Esophagus muscularis mucosa (tissue), 4 donors: ENCODE measurements around the gene THSD4. TPM values are rescaled to one million over a fixed set of nuclear protein-coding genes. Genes with fewer than 3 reads are reported as not detected.

Experiments
- DNase-seq: peaks from one replicate; pipeline ENCODE4 v3.0.0-alpha.2; 2017; ENCODE audit errors: extremely low spot score
- H3K27ac ChIP-seq, 4 donors: fragments of 200-600 bp; sonication (generic); replicated peaks in 1 of 4; 1 replicate in 3 of 4; 2 replicates in 1 of 4; pipeline ENCODE4 v1.5.1; 2016 to 2019; ENCODE audit warnings: mild to moderate bottlenecking in 1 of 4
- H3K27me3 ChIP-seq, 4 donors: fragments of 200-600 bp; sonication (generic); one replicate each; pipeline versions ENCODE4 v1.5.1 to v1.6.0; 2016 to 2019
- H3K36me3 ChIP-seq, 4 donors: fragments of 200-600 bp; sonication (generic); one replicate each; pipeline ENCODE4 v1.5.1; 2016 to 2019
- H3K4me1 ChIP-seq, 4 donors: fragments of 200-600 bp; sonication (generic); one replicate each; pipeline ENCODE4 v1.5.1; 2016 to 2019
- H3K4me3 ChIP-seq, 4 donors: fragments of 200-600 bp; sonication (generic); 1 replicate in 2 of 4; 2 replicates in 2 of 4; pipeline ENCODE4 v1.5.1; 2016 to 2019; ENCODE audit warnings: mild to moderate bottlenecking in 4 of 4, moderate library complexity in 1 of 4
- H3K9me3 ChIP-seq, 4 donors: fragments of 200-600 bp; sonication (generic); 1 replicate in 3 of 4; 2 replicates in 1 of 4; pipeline ENCODE4 v1.5.1; 2016 to 2019
- EP300 ChIP-seq: sonication (generic); formaldehyde crosslinking; IDR thresholded peaks from one replicate; pipeline ENCODE4 v1.6.1; 2017; ENCODE audit warnings: antibody characterized with exemption
- POLR2A ChIP-seq: fragments of 450-650 bp; IDR thresholded peaks from one replicate; pipeline ENCODE4 v1.6.1; 2017; ENCODE audit warnings: antibody characterized with exemption, moderate library complexity, mild to moderate bottlenecking, low read depth
- POLR2AphosphoS5 ChIP-seq, 2 donors: sonication (generic); formaldehyde crosslinking; IDR thresholded peaks; one replicate each; pipeline ENCODE4 v1.6.1; 2017; ENCODE audit warnings: antibody characterized with exemption in 2 of 2
- WGBS: methylation state at CpG from one replicate; pipeline ENCODE4 v1.1.5; 2018; 5-methylcytosine and 5-hydroxymethylcytosine counted together
- intact Hi-C: fragments of 100-400 bp; cut with DNase I; formaldehyde crosslinking; loops from one replicate; pipeline ENCODE4 v1.15.1; 2023
- total RNA-seq, 4 donors: library from RNA; depleted of rRNA; stranded (reverse); fragments of >200 nt; gene quantifications; one replicate each; pipeline versions ENCODE4 v1.1.0 to v1.2.1, GENCODE V29; 2016
- TF ChIP-seq, protein P1 (sequence below), 3 experiments: fragments of 200-600 bp in 2 of 3; fragments of 450-650 bp in 1 of 3; sonication (generic) in 2 of 3; IDR thresholded peaks; one replicate each; pipeline ENCODE4 v1.5.1; 2017 to 2019; ENCODE audit warnings: antibody characterized with exemption in 3 of 3, mild to moderate bottlenecking in 2 of 3, moderate library complexity in 1 of 3

The THSD4 gene
- total RNA-seq, 4 donors from 2014 or later, result 3.2 to 6.6 (median 5.6) TPM

DNA sequence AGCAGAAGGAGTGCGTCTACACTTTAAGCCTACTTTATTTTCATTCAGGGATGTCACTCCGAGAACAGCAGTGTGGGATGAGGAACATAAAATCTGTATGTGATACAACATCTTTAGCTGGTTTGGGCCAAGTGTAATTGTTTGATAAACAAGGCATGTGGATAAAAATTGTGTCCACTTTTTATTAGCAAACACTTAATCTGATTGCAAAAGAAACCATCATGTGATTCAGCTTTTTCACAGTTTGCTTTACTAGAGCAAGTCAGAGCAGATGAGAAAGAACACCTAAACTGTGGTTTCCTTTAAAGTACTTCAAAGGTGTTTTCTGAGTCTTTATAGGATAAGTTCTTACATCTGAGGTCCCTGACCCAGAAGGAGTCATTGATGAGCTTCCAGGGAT, 237.9 kb downstream of the THSD4 start:
- Histone ChIP-seq H3K9me3 (no peaks in the 10 kb centered on the region), H3K27ac (no peak overlapping the region), H3K36me3 (no peaks in the 10 kb centered on the region), H3K4me1 (peaks cover 32 to 54% (median 43%) of the 10 kb centered on the region in 4 donors), H3K27me3 (no peaks in the 10 kb centered on the region), H3K4me3 (no peak overlapping the region)
- TF ChIP-seq, protein P1, sequence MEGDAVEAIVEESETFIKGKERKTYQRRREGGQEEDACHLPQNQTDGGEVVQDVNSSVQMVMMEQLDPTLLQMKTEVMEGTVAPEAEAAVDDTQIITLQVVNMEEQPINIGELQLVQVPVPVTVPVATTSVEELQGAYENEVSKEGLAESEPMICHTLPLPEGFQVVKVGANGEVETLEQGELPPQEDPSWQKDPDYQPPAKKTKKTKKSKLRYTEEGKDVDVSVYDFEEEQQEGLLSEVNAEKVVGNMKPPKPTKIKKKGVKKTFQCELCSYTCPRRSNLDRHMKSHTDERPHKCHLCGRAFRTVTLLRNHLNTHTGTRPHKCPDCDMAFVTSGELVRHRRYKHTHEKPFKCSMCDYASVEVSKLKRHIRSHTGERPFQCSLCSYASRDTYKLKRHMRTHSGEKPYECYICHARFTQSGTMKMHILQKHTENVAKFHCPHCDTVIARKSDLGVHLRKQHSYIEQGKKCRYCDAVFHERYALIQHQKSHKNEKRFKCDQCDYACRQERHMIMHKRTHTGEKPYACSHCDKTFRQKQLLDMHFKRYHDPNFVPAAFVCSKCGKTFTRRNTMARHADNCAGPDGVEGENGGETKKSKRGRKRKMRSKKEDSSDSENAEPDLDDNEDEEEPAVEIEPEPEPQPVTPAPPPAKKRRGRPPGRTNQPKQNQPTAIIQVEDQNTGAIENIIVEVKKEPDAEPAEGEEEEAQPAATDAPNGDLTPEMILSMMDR (IDR thresholded peaks at IDR 0.05), result no peak
- TF ChIP-seq EP300 (no peak), POLR2A (no peak), POLR2AphosphoS5 (IDR thresholded peaks at IDR 0.05) (no peak)
- no peak for DNase-seq
- 94% methylated on average over 2 of the region's 2 CpGs for WGBS
- intact Hi-C loops, result no loop called here

DNA sequence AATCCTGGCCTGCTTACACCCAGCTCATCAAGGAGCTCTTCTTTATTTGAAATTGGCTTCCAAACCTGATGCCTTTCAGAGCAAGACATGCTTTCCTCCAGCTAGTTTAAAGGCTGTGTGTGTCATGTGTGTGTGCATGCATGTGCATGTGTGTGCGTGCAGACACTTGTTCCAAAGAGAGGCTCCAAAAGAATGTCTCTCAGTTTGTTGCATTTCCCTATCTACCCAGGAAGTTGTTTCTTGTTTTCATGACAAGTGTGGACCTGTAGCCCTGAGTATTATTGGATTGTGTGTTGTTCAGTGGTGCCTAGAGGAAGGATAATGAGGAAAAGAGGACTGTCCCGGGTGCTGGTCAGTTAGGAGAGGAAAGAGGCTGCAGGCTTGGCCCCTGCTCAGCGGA, 240.0 kb downstream of the THSD4 start:
- Histone ChIP-seq H3K4me3 (no peak overlapping the region), H3K27ac (no peak overlapping the region), H3K4me1 (peaks cover 18 to 34% (median 26%) of the 10 kb centered on the region in 4 donors), H3K9me3 (no peaks in the 10 kb centered on the region), H3K36me3 (no peaks in the 10 kb centered on the region), H3K27me3 (no peaks in the 10 kb centered on the region)
- WGBS, result 92% methylated on average over 3 of the region's 3 CpGs
- no peak for DNase-seq
- intact Hi-C loops, result no loop called here
- TF ChIP-seq POLR2AphosphoS5 (IDR thresholded peaks at IDR 0.05) (no peak), POLR2A (no peak), EP300 (no peak)
- TF ChIP-seq, protein P1 (IDR thresholded peaks at IDR 0.05), result no peak

DNA sequence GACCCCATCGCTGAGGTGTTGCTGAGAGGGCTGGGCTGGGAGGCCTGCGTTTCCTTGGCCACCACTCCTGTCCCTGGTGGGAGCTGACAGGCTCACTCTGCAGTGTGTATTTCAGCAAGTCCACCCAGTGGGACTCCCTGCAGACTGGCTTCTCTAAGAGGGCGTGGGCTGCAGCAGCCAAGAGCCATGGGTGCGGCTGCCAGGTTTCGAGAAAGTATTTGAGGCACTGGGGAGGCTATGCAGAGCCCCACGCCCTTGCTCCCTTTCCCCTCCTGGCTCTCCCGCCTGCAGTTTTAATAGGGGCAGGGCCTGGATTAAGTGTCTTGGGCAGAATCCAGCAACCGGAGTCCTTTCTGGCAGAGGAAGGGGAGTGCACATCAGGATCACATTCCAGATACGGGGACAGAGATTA, 242.1 kb downstream of the THSD4 start:
- peaks cover 11 to 20% (median 17%) of the 10 kb centered on the region in 4 donors for H3K4me1 ChIP-seq
- 31% methylated on average over 7 of the region's 9 CpGs for WGBS
- no peak overlapping the region for H3K4me3 ChIP-seq
- no peaks in the 10 kb centered on the region for H3K27me3 ChIP-seq
- no peak for DNase-seq
- H3K9me3 ChIP-seq, result no peaks in the 10 kb centered on the region
- H3K27ac ChIP-seq, result no peak overlapping the region
- no peaks in the 10 kb centered on the region for H3K36me3 ChIP-seq
- intact Hi-C loops, result no loop called here
- TF ChIP-seq, protein P1 (IDR thresholded peaks at IDR 0.05), result no peak
- TF ChIP-seq POLR2A (no peak), POLR2AphosphoS5 (IDR thresholded peaks at IDR 0.05) (no peak), EP300 (no peak)

DNA sequence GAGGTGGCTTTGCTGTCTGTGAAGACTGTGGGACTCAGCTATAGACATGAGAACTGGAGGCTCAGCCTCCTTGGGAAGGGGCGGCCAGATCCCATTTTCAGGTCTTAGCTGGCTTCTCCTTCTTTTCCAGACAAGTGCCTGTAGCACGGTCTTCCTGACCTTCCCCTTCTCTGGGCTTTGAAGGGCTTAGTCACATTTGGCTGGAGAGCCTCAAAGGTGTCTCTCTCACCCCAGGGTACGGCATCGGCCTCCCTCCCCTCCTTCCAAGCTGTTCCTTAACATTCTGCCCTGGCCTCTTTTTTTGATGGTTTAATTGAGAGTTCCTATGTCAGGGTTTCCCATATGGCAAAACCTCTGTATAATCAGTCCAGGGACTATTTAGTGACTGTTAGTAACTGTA, 242.7 kb downstream of the THSD4 start:
- Histone ChIP-seq H3K27me3 (no peaks in the 10 kb centered on the region), H3K4me3 (no peak overlapping the region), H3K4me1 (peaks cover 11 to 19% (median 17%) of the 10 kb centered on the region in 4 donors), H3K9me3 (no peaks in the 10 kb centered on the region), H3K36me3 (no peaks in the 10 kb centered on the region), H3K27ac (no peak overlapping the region)
- no peak for TF ChIP-seq POLR2A
- 97% methylated on average over 4 of the region's 4 CpGs for WGBS
- intact Hi-C loops, result no loop called here
- no peak for DNase-seq

DNA sequence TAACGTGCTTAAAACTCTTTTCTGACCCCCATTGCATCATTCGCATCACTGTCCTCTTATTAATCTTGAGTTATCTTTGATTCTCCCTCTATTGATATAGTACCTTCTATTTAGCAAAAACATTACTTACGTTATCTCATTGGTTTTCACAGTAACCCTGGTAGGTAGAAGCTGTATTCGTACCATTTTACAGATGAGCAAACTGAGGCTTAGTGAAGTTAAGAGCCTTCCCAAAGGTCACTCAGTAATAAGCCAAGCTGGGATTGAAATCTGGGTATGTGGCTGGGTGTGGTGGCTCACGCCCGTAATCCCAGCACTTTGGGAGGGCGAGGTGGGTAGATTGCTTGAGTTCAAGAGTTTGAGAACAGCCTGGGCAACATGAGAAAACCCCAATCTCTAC, 244.0 kb downstream of the THSD4 start:
- Histone ChIP-seq H3K4me1 (peaks cover 11 to 18% (median 15%) of the 10 kb centered on the region in 4 donors), H3K27ac (no peak overlapping the region), H3K36me3 (no peaks in the 10 kb centered on the region), H3K27me3 (no peaks in the 10 kb centered on the region), H3K9me3 (no peaks in the 10 kb centered on the region), H3K4me3 (no peak overlapping the region)
- WGBS, result 84% methylated on average over 6 of the region's 7 CpGs
- no peak for TF ChIP-seq POLR2A
- TF ChIP-seq, protein P1 (IDR thresholded peaks at IDR 0.05), result no peak
- TF ChIP-seq EP300, result no peak
- no peak for TF ChIP-seq POLR2AphosphoS5 (IDR thresholded peaks at IDR 0.05)
- intact Hi-C loops, result no loop called here
- no peak for DNase-seq
